SH-SY5Y (cell line): ENCODE results near the gene MAP1LC3B.

ENCODE experiments used
- GATA2 ChIP-seq: IDR thresholded peaks from 2 replicates; pipeline ENCODE4 v1.6.1; 2011; ENCODE audit warnings: mild to moderate bottlenecking, low read depth, low read length
- GATA3 ChIP-seq: IDR thresholded peaks from 2 replicates; pipeline ENCODE4 v1.6.1; 2011; ENCODE audit warnings: low read depth, mild to moderate bottlenecking, low read length, moderate library complexity

DNA sequence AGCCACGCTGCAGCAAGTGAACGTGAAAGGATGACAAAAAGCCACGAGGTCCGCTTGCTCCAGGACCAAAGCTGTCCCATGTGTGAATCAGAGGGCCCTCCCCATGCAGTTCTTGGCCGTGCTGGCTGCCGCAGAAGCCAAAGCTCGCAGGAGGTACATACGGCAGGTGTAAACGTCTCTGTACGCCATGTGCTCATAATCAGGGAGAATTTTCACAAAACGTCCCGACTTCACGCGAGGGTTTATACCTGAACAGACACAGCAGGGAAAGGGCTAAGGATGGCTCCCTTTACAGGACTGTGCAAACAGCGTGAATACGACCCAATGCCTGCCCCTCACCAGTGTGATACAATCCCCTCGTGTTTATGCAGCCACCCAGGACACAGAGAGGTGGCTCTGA is 33.9 kb upstream of the MAP1LC3B start:
- no peak for TF ChIP-seq GATA3
- no peak for TF ChIP-seq GATA2
